Adrenal gland (tissue), 12 donors: ENCODE data around the gene GLIS2. TPM values are rescaled to one million over a fixed set of nuclear protein-coding genes. Genes with fewer than 3 reads are reported as not detected.
A peak's percentile ranks its signal among the peaks of the same experiment; 100 is the strongest.

Source experiments
- DNase-seq, 7 donors: peaks; one replicate each; pipeline ENCODE4 v3.0.0-alpha.2; 2019 to 2020
- H3K27ac ChIP-seq, 5 donors: fragments of 200-600 bp; sonication (generic) in 4 of 5; 1 replicate in 3 of 5; 2 replicates in 2 of 5; pipeline versions ENCODE4 v1.5.1 to v1.8.0; 2016 to 2020; ENCODE audit warnings: mild to moderate bottlenecking in 1 of 5
- H3K27me3 ChIP-seq: fragments of 200-600 bp; 2 replicates; pipeline ENCODE4 v1.8.0; 2021
- H3K36me3 ChIP-seq, 2 donors: fragments of 200-600 bp; replicated peaks in 1 of 2; 1 replicate in 1 of 2; 2 replicates in 1 of 2; pipeline versions ENCODE4 v1.5.1 to v1.8.0; 2018 to 2022
- H3K4me1 ChIP-seq, 2 donors: fragments of 200-600 bp; replicated peaks in 1 of 2; 1 replicate in 1 of 2; 2 replicates in 1 of 2; pipeline versions ENCODE4 v1.5.1 to v1.8.0; 2018 to 2021
- H3K4me3 ChIP-seq, 4 donors: fragments of 200-600 bp; sonication (generic) in 3 of 4; one replicate each; pipeline ENCODE4 v1.5.1; 2016 to 2018
- H3K9me3 ChIP-seq, 3 donors: fragments of 200-600 bp; sonication (generic) in 1 of 3; replicated peaks in 1 of 3; 1 replicate in 2 of 3; 2 replicates in 1 of 3; pipeline versions ENCODE4 v1.5.1 to v1.8.0; 2016 to 2021
- CTCF ChIP-seq, 6 experiments: fragments of 450-650 bp in 4 of 6; fragments of 200-600 bp in 2 of 6; sonication (generic) in 1 of 6; IDR thresholded peaks; 1 replicate in 5 of 6; 2 replicates in 1 of 6; pipeline versions ENCODE4 v1.5.1 to v1.8.0; 2016 to 2021; ENCODE audit warnings: antibody characterized with exemption in 6 of 6, mild to moderate bottlenecking in 2 of 6, moderate library complexity in 1 of 6
- POLR2A ChIP-seq, 2 donors: fragments of 450-650 bp; IDR thresholded peaks; one replicate each; pipeline ENCODE4 v1.6.1; 2017; ENCODE audit warnings: antibody characterized with exemption in 2 of 2, mild to moderate bottlenecking in 2 of 2, moderate library complexity in 1 of 2
- WGBS, 4 donors: extraction: QIAGEN DNeasy Blood & Tissue Kit in 2 of 4; methylation state at CpG; one replicate each; pipeline versions ENCODE4 v1.1.5 to v1.1.7; 2013 to 2017; 5-methylcytosine and 5-hydroxymethylcytosine counted together
- intact Hi-C, 2 donors: fragments of 100-400 bp; cut with DNase I; formaldehyde crosslinking; loops; one replicate each; pipeline versions ENCODE4 v1.14.1 to v1.15.0; 2022 to 2023
- polyA plus RNA-seq, 3 donors: library from polyadenylated mRNA; stranded (reverse); fragments of 200-250 nt in 2 of 3; fragments of 350-450 nt in 1 of 3; fragmentation: Illumina TruSeq in 1 of 3; extraction: RNeasy Lipid Tissue Mini Kit (QIAGEN cat#74804) in 1 of 3; gene quantifications; one replicate each; pipeline ENCODE4 v1.2.3, GENCODE V29; 2013 to 2014
- total RNA-seq, 9 donors: library from RNA; depleted of rRNA in 4 of 9; stranded (reverse); fragments of >200 nt in 4 of 9; fragments of 120-200 nt in 1 of 9; fragmentation: NEBNext Ultra II Directional in 1 of 9; extraction: Animal tissue kit (Norgen Biotek cat#: 25700) in 1 of 9; gene quantifications; one replicate each; pipeline versions ENCODE4 v1.1.0 to v1.2.4, GENCODE V29; 2013 to 2023
- donor health status: healthy with polysubstance abuse.
- donor health status: Bipolar disorder and iron deficiency.
- donor health status: DM: yes; HTN: yes; CAD: no.
- donor health status: DM: no; HTN: no; CAD: no.
- donor health status: DM: no; HTN: no; CAD: no.
- donor health status: DM: yes; HTN: yes; CAD: no.

The GLIS2 gene
- total and polyA plus RNA-seq, 12 donors, result 2.0 to 36.2 (median 17.0) TPM

DNA sequence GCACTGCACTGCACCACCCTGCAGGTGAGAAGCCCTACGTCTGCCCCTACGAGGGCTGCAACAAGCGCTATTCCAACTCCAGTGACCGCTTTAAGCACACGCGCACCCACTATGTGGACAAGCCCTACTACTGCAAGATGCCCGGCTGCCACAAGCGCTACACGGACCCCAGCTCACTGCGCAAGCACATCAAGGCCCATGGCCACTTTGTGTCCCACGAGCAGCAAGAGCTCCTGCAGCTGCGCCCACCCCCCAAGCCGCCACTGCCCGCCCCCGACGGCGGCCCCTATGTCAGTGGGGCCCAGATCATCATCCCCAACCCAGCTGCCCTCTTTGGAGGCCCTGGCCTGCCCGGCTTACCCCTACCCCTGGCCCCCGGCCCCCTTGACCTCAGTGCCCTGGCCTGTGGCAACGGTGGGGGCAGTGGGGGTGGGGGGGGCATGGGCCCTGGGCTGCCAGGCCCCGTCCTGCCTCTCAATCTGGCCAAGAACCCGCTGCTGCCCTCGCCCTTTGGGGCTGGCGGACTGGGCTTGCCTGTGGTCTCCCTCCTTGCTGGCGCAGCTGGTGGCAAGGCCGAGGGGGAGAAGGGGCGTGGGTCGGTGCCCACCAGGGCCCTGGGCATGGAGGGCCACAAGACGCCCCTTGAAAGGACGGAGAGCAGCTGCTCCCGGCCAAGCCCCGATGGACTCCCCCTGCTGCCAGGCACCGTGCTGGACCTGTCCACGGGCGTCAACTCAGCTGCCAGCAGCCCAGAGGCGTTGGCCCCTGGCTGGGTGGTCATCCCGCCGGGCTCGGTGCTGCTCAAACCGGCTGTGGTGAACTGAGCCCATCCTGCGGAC, 21.1 kb downstream of the GLIS2 start:
- intact Hi-C loops, result loop anchor here in 1 of 2 donors (10.0 kb wide), 1 partner anchor 132 kb away; no protein-coding TSS in a partner anchor
- DNase-seq, result no peak
- 87 to 96% (median 93%) methylated on average over 13 to 41 of the region's 41 CpGs for WGBS, 4 donors
- H3K27ac ChIP-seq, result peak overlapping the region in 1 of 5 donors; percentile 36
- no peaks in the 10 kb centered on the region for H3K9me3 ChIP-seq
- H3K36me3 ChIP-seq, result peaks cover 0 to 71% of the 10 kb centered on the region in 2 donors
- H3K4me3 ChIP-seq, result no peak overlapping the region
- no peaks in the 10 kb centered on the region for H3K27me3 ChIP-seq
- peaks cover 0 to 8% of the 10 kb centered on the region in 2 donors for H3K4me1 ChIP-seq
- TF ChIP-seq CTCF (IDR thresholded peaks at IDR 0.05) (no peak), POLR2A (IDR thresholded peaks at IDR 0.05) (no peak)

DNA sequence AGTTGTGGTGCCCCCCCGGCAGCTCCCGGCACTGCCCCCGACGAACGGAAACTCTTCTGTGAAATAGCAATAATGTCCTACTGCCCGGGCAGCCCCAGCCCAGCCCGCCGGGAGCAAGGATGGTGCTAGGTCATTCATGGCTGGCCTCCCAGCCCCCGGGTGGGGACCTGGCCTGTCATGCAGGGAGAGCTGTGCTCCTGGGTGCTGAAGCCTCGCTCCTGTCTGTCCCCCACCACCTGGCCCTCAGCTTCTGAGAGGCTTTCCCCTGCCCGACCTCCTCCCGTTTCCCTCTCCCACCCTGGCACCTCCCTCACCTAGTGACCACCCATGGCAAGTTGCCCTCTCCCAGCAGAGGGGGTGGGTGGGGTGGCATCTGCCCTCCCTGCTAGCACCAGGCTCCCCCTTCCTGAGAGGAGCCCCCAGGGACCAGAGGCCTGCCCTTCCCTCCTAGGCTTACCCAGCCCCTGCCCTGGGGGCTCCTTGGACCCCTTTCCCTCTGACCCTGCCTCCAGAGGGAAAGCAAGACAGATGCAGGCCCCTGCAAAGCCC, 21.7 kb downstream of the GLIS2 start:
- Histone ChIP-seq H3K4me3 (no peak overlapping the region), H3K9me3 (no peaks in the 10 kb centered on the region), H3K27me3 (no peaks in the 10 kb centered on the region), H3K36me3 (peaks cover 0 to 66% of the 10 kb centered on the region in 2 donors), H3K27ac (peak overlapping the region in 1 of 5 donors; percentile 16), H3K4me1 (peaks cover 0 to 8% of the 10 kb centered on the region in 2 donors)
- DNase-seq, result no peak
- TF ChIP-seq POLR2A (IDR thresholded peaks at IDR 0.05) (no peak), CTCF (IDR thresholded peaks at IDR 0.05) (no peak)
- 73 to 84% (median 81%) methylated on average over 2 to 12 of the region's 12 CpGs for WGBS, 4 donors
- intact Hi-C loops, result loop anchor here in 1 of 2 donors (10.0 kb wide), 1 partner anchor 133 kb away; no protein-coding TSS in a partner anchor

DNA sequence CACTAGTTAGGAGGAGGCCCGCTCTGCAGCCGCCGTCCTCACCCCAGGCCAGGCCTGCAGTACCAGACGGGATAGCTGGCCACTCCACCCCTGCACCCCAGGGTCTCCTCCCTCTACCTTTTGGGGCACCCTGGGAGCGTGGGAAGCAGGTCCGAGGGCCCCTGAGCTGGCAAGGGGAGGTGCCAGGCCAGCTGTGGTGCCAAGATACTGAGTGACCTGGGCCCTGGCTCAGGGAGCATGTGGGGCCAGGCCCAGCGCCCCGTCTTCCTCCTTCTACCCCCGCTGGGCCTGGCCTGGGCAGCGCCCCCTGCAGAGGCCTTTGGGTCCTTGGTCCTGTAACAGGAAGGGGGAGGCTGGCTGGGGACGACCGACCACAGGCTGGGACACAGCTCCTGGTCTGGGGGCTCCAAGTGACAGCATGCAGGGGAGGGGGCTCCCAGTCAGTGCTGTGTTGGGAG, 22.3 kb downstream of the GLIS2 start:
- Histone ChIP-seq H3K9me3 (no peaks in the 10 kb centered on the region), H3K27ac (peak overlapping the region in 1 of 5 donors; percentile 38), H3K27me3 (no peaks in the 10 kb centered on the region), H3K4me1 (peaks cover 0 to 10% of the 10 kb centered on the region in 2 donors), H3K4me3 (no peak overlapping the region), H3K36me3 (peaks cover 0 to 60% of the 10 kb centered on the region in 2 donors)
- DNase-seq, result no peak
- no peak for TF ChIP-seq CTCF (IDR thresholded peaks at IDR 0.05)
- TF ChIP-seq POLR2A (IDR thresholded peaks at IDR 0.05), result no peak
- WGBS, 4 donors, result 87 to 100% (median 94%) methylated on average over 1 to 12 of the region's 12 CpGs
- intact Hi-C loops, result loop anchor here in 1 of 2 donors (10.0 kb wide), 1 partner anchor 133 kb away; no protein-coding TSS in a partner anchor

DNA sequence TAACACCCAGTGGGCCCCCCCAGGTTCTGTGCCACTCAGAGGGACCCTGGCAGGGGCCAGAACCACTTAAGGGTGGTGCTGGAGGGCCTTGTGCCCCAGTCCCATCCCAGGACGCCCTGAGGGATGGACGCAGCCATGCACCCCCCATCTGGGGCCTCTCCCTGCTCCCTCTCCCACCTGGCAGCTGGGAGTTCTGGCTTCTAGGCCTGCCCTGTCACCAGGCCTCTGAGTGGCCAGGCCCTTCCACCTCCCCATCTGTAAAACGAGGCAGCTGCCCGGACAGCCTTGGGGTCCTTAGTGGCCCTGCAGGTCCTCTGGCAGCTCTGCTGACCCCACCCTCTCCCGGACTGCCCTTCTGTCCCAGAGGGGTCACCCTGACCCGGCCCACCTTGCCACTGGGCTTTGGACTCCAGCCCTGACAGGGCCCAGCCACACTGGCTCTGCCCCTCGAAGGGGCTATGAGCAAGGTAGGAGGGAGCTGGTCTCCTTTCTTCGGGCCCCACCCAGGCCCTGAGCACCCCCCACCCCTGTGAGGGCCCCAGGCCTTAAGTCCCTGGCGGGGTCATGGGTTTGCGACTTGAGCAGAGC, 22.9 kb downstream of the GLIS2 start:
- intact Hi-C loops, result loop anchor here in 1 of 2 donors (10.0 kb wide), 1 partner anchor 134 kb away; no protein-coding TSS in a partner anchor
- DNase-seq, result no peak
- Histone ChIP-seq H3K4me1 (peaks cover 0 to 16% of the 10 kb centered on the region in 2 donors), H3K9me3 (no peaks in the 10 kb centered on the region), H3K27ac (peak overlapping the region in 2 of 5 donors; percentile 5 to 38), H3K27me3 (no peaks in the 10 kb centered on the region), H3K36me3 (peaks cover 0 to 60% of the 10 kb centered on the region in 2 donors), H3K4me3 (no peak overlapping the region)
- WGBS, 4 donors, result 80 to 89% (median 82%) methylated on average over 4 to 10 of the region's 10 CpGs
- no peak for TF ChIP-seq POLR2A (IDR thresholded peaks at IDR 0.05)
- TF ChIP-seq CTCF (IDR thresholded peaks at IDR 0.05), result no peak
